CD14-positive monocyte (primary cell): ENCODE data around the gene FOXA3. TPM values are rescaled to one million over a fixed set of nuclear protein-coding genes. Genes with fewer than 3 reads are reported as not detected.

Experiments
- DNase-seq, 3 donors: peaks; one replicate each; pipeline ENCODE4 v3.0.0-alpha.2; 2011 to 2022
- H2AFZ ChIP-seq: 2 replicates; pipeline ENCODE4 v1.6.0; 2012; ENCODE audit warnings: mild to moderate bottlenecking, low read depth, low read length, inconsistent platforms; ENCODE audit not compliant: insufficient read depth, poor library complexity, severe bottlenecking
- H3K27ac ChIP-seq, 2 donors: 1 replicate in 1 of 2; 2 replicates in 1 of 2; pipeline ENCODE4 v1.5.1; 2012 to 2013; ENCODE audit warnings: low read length in 2 of 2, control low read depth in 1 of 2, inconsistent platforms in 1 of 2, low read depth in 1 of 2, mild to moderate bottlenecking in 1 of 2
- H3K27me3 ChIP-seq, 2 donors: one replicate each; pipeline versions ENCODE4 v1.6.0 to v1.6.1; 2011 to 2013; ENCODE audit warnings: low read length in 2 of 2; ENCODE audit not compliant: control insufficient read depth in 2 of 2, insufficient read depth in 2 of 2
- H3K36me3 ChIP-seq, 2 donors: replicated peaks in 1 of 2; 1 replicate in 1 of 2; 2 replicates in 1 of 2; pipeline versions ENCODE4 v1.5.1 to v1.6.1; 2012 to 2013; ENCODE audit warnings: low read length in 2 of 2, control low read depth in 1 of 2, inconsistent platforms in 1 of 2, mild to moderate bottlenecking in 1 of 2; ENCODE audit not compliant: insufficient read depth in 2 of 2, control insufficient read depth in 1 of 2
- H3K4me1 ChIP-seq, 2 donors: 1 replicate in 1 of 2; 2 replicates in 1 of 2; pipeline versions ENCODE4 v1.5.1 to v1.6.1; 2012 to 2013; ENCODE audit warnings: low read length in 2 of 2, control low read depth in 1 of 2, inconsistent platforms in 1 of 2, mild to moderate bottlenecking in 1 of 2, moderate library complexity in 1 of 2; ENCODE audit not compliant: insufficient read depth in 2 of 2, control insufficient read depth in 1 of 2
- H3K4me2 ChIP-seq: replicated peaks from 2 replicates; pipeline ENCODE3; 2012; ENCODE audit warnings: low read length, moderate library complexity, mild to moderate bottlenecking; ENCODE audit not compliant: poor library complexity, severe bottlenecking; ENCODE audit errors: extremely low read depth
- H3K4me3 ChIP-seq, 3 experiments: fragments of 200-600 bp in 1 of 3; sonication (generic) in 1 of 3; replicated peaks in 1 of 3; 1 replicate in 2 of 3; 2 replicates in 1 of 3; pipeline ENCODE4 v1.5.1; 2011 to 2013; ENCODE audit warnings: low read length in 3 of 3, mild to moderate bottlenecking in 3 of 3, control low read depth in 2 of 3, low read depth in 2 of 3, inconsistent platforms in 1 of 3, moderate library complexity in 1 of 3
- H3K79me2 ChIP-seq: 2 replicates; pipeline ENCODE4 v1.6.0; 2012; ENCODE audit warnings: mild to moderate bottlenecking, control low read depth, inconsistent platforms, low read length, moderate library complexity; ENCODE audit not compliant: insufficient read depth
- H3K9ac ChIP-seq: 2 replicates; pipeline ENCODE4 v1.6.0; 2017; ENCODE audit warnings: low read length, mild to moderate bottlenecking; ENCODE audit not compliant: insufficient read depth, poor library complexity, severe bottlenecking
- H3K9me3 ChIP-seq, 2 donors: replicated peaks in 1 of 2; 1 replicate in 1 of 2; 2 replicates in 1 of 2; pipeline versions ENCODE4 v1.5.1 to v1.6.1; 2012 to 2013; ENCODE audit warnings: low read length in 2 of 2, control low read depth in 1 of 2; ENCODE audit not compliant: control insufficient read depth in 1 of 2, insufficient read depth in 1 of 2
- H4K20me1 ChIP-seq: 2 replicates; pipeline ENCODE4 v1.6.0; 2012; ENCODE audit warnings: mild to moderate bottlenecking, low read length, control low read depth, moderate library complexity; ENCODE audit not compliant: insufficient read depth
- H3K27ac Mint-ChIP-seq, 7 donors: one replicate each; pipeline ENCODE4 v1.8.0; 2020; ENCODE audit warnings: mild to moderate bottlenecking in 7 of 7, mixed read lengths in 7 of 7, moderate library complexity in 6 of 7, inconsistent platforms in 2 of 7
- H3K27me3 Mint-ChIP-seq, 3 donors: one replicate each; pipeline ENCODE4 v1.8.0; 2021 to 2022; ENCODE audit warnings: low read depth in 3 of 3, mild to moderate bottlenecking in 3 of 3, mixed read lengths in 3 of 3, moderate library complexity in 3 of 3, inconsistent platforms in 1 of 3
- H3K36me3 Mint-ChIP-seq, 2 donors: one replicate each; pipeline ENCODE4 v1.8.0; 2020; ENCODE audit warnings: mixed read lengths in 2 of 2, inconsistent platforms in 1 of 2, mild to moderate bottlenecking in 1 of 2
- H3K4me1 Mint-ChIP-seq: one replicate; pipeline ENCODE4 v1.8.0; 2020; ENCODE audit warnings: mild to moderate bottlenecking, mixed read lengths
- H3K4me3 Mint-ChIP-seq, 2 donors: one replicate each; pipeline ENCODE4 v1.8.0; 2020; ENCODE audit warnings: mild to moderate bottlenecking in 2 of 2, mixed read lengths in 2 of 2, moderate library complexity in 1 of 2
- H3K9me3 Mint-ChIP-seq, 7 donors: one replicate each; pipeline ENCODE4 v1.8.0; 2020 to 2022; ENCODE audit warnings: mixed read lengths in 7 of 7, mild to moderate bottlenecking in 6 of 7, moderate library complexity in 6 of 7, inconsistent platforms in 2 of 7
- WGBS: methylation state at CpG from one replicate; pipeline ENCODE4 v1.1.5; 2013; ENCODE audit warnings: missing lambda C conversion rate; ENCODE audit not compliant: insufficient coverage; 5-methylcytosine and 5-hydroxymethylcytosine counted together
- intact Hi-C, 2 donors: fragments of 100-400 bp; cut with micrococcal nuclease; formaldehyde crosslinking; loops; one replicate each; pipeline versions ENCODE4 v1.15.0 to v1.15.1; 2023
- polyA plus RNA-seq, 3 donors: library from polyadenylated mRNA; depleted of rRNA in 1 of 3; unstranded in 2 of 3; stranded (reverse) in 1 of 3; fragments of 300-500 nt in 2 of 3; fragments of >200 nt in 1 of 3; fragmentation: Illumina TruSeq in 2 of 3; gene quantifications; 1 replicate in 2 of 3; 2 replicates in 1 of 3; pipeline ENCODE4 v1.2.3, GENCODE V29; 2012 to 2021
- TF ChIP-seq, protein P1 (sequence below): fragments of 200-600 bp; IDR thresholded peaks from one replicate; pipeline ENCODE4 v1.8.0; 2022; ENCODE audit warnings: antibody characterized with exemption, mild to moderate bottlenecking

The FOXA3 gene
- polyA plus RNA-seq, 3 donors: not detected

DNA sequence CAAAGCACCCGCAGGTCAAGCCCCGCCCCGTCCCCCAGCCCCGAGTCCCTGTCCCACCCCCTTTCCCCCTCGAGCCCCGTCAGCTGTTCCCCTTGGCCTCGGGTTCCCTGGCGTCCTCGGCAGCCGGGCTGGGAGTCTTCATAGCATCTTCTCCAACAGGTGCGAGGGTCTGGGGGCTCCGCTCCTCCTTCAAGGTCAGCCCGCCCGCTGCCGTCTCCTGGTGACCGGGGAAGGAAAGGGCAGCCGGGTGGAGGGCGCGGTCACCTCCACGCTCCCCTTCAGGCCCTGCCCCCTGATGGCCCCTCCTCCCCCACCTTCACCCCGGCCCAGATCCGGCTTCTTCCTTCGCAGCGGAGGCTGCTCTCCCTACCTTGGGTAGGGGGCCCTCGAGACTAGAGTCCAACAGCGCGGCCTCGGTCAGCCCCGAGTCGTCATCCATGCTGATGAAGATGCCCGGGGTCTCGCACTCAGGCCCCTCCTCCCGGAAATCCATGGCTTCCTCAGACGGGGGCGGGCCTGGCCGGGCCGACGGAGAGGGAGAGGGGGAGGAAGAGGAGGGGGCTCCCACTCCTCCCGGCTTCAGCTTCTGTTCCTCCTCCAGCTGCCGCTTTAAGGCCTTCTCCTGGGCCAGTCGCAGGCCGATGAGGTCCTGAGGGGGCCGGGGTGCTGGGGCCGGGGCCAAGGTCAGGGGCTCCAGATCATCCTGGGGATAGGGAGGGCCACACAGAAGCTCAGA, 48.5 kb upstream of the FOXA3 start:
- H3K36me3 Mint-ChIP-seq: peaks cover 16 to 19% of the 10 kb centered on the region in 2 donors
- H3K27me3 ChIP-seq: peaks cover 11 to 46% of the 10 kb centered on the region in 2 donors
- H3K9ac ChIP-seq: no peak overlapping the region
- H3K4me2 ChIP-seq: peak overlapping the region; percentile 46
- H3K79me2 ChIP-seq: no peaks in the 10 kb centered on the region
- peaks cover 48 to 64% (median 54%) of the 10 kb centered on the region in 3 donors for H3K27me3 Mint-ChIP-seq
- 2% methylated on average over 19 of the region's 44 CpGs for WGBS
- no peak overlapping the region for H3K27ac ChIP-seq
- no peak overlapping the region for H3K27ac Mint-ChIP-seq
- DNase-seq: peak in 1 of 3 donors; percentile 9
- peaks cover 9 to 10% of the 10 kb centered on the region in 2 donors for H3K4me1 ChIP-seq
- peaks cover 6% of the 10 kb centered on the region for H3K4me1 Mint-ChIP-seq
- H3K9me3 Mint-ChIP-seq: peaks cover 0 to 13% (median 0%) of the 10 kb centered on the region in 7 donors
- H4K20me1 ChIP-seq: peaks cover 61% of the 10 kb centered on the region
- intact Hi-C loops: loop anchor here (5.0 kb wide), 1 partner anchor 67 kb away; no protein-coding TSS in a partner anchor
- TF ChIP-seq, protein P1, sequence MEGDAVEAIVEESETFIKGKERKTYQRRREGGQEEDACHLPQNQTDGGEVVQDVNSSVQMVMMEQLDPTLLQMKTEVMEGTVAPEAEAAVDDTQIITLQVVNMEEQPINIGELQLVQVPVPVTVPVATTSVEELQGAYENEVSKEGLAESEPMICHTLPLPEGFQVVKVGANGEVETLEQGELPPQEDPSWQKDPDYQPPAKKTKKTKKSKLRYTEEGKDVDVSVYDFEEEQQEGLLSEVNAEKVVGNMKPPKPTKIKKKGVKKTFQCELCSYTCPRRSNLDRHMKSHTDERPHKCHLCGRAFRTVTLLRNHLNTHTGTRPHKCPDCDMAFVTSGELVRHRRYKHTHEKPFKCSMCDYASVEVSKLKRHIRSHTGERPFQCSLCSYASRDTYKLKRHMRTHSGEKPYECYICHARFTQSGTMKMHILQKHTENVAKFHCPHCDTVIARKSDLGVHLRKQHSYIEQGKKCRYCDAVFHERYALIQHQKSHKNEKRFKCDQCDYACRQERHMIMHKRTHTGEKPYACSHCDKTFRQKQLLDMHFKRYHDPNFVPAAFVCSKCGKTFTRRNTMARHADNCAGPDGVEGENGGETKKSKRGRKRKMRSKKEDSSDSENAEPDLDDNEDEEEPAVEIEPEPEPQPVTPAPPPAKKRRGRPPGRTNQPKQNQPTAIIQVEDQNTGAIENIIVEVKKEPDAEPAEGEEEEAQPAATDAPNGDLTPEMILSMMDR: no peak
- peaks cover 0 to 6% of the 10 kb centered on the region in 2 donors for H3K9me3 ChIP-seq
- peaks cover 14 to 19% of the 10 kb centered on the region in 2 donors for H3K36me3 ChIP-seq
- H3K4me3 ChIP-seq: peak overlapping the region in 1 of 3 experiments; percentile 23
- H3K4me3 Mint-ChIP-seq: peak overlapping the region; percentile 39 to 73
- H2AFZ ChIP-seq: no peak overlapping the region

DNA sequence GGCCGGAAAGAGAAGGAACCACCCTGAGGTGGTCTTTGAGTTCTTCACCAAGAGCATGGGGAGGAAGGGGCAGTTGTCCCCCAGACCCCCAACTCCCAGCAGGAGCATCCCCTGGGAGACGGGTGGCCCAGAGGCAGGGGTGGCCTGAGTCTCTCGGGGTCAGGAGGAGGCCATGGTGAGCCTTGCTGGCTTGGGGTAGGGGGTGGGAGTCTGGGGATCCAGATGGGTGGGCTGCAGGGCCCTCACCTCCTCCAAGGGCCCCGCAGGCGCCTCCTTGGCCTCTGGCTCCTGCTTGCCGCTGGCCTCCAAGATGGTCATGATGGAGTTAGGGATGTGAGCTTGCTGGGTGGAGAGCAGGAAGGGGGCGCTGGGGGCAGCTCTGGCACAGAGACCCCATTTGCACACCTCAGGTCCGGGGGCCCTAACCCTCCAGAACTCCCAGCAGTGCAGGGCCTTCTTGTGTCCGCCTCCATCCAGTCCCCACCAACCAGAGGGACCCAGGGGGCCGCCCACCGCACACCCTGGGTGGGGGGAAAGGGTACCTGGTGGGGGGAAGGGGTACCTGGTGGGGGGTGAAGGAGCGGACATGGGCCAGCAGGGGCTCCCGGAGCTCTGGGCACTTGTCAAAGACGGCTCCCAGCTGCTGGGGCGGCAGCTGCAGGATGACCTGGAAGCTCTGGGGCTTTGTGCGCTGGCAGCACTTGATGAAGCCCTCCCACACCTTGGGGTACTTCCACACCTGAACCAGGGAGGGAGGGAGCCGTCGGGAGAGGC, 47.7 kb upstream of the FOXA3 start:
- no peaks in the 10 kb centered on the region for H3K79me2 ChIP-seq
- no peak overlapping the region for H3K9ac ChIP-seq
- H3K27me3 ChIP-seq: peaks cover 11 to 46% of the 10 kb centered on the region in 2 donors
- no peak overlapping the region for H3K27ac ChIP-seq
- Mint-ChIP-seq H3K4me1 (peaks cover 6% of the 10 kb centered on the region), H3K27me3 (peaks cover 43 to 57% (median 49%) of the 10 kb centered on the region in 3 donors), H3K36me3 (peaks cover 19 to 26% of the 10 kb centered on the region in 2 donors), H3K9me3 (peaks cover 0 to 13% (median 0%) of the 10 kb centered on the region in 7 donors), H3K4me3 (peak overlapping the region in 1 of 2 donors; percentile 73), H3K27ac (no peak overlapping the region)
- no peak overlapping the region for H3K4me3 ChIP-seq
- 85% methylated on average over 6 of the region's 18 CpGs for WGBS
- H3K4me1 ChIP-seq: peaks cover 9 to 10% of the 10 kb centered on the region in 2 donors
- TF ChIP-seq, protein P1: no peak
- peak in 1 of 3 donors; percentile 6 for DNase-seq
- H3K9me3 ChIP-seq: peaks cover 0 to 6% of the 10 kb centered on the region in 2 donors
- no peak overlapping the region for H2AFZ ChIP-seq
- intact Hi-C loops: loop anchor here (5.0 kb wide), 1 partner anchor 66 kb away; no protein-coding TSS in a partner anchor
- no peak overlapping the region for H3K4me2 ChIP-seq
- H3K36me3 ChIP-seq: peaks cover 22 to 27% of the 10 kb centered on the region in 2 donors
- H4K20me1 ChIP-seq: peaks cover 65% of the 10 kb centered on the region
